Esophagus muscularis mucosa (tissue), 4 donors: ENCODE results near the gene PDHX. TPM values are rescaled to one million over a fixed set of nuclear protein-coding genes. Genes with fewer than 3 reads are reported as not detected.

Experiments used
- DNase-seq: peaks from one replicate; pipeline ENCODE4 v3.0.0-alpha.2; 2017; ENCODE audit errors: extremely low spot score
- H3K27ac ChIP-seq, 4 donors: fragments of 200-600 bp; sonication (generic); replicated peaks in 1 of 4; 1 replicate in 3 of 4; 2 replicates in 1 of 4; pipeline ENCODE4 v1.5.1; 2016 to 2019; ENCODE audit warnings: mild to moderate bottlenecking in 1 of 4
- H3K27me3 ChIP-seq, 4 donors: fragments of 200-600 bp; sonication (generic); one replicate each; pipeline versions ENCODE4 v1.5.1 to v1.6.0; 2016 to 2019
- H3K36me3 ChIP-seq, 4 donors: fragments of 200-600 bp; sonication (generic); one replicate each; pipeline ENCODE4 v1.5.1; 2016 to 2019
- H3K4me1 ChIP-seq, 4 donors: fragments of 200-600 bp; sonication (generic); one replicate each; pipeline ENCODE4 v1.5.1; 2016 to 2019
- H3K4me3 ChIP-seq, 4 donors: fragments of 200-600 bp; sonication (generic); 1 replicate in 2 of 4; 2 replicates in 2 of 4; pipeline ENCODE4 v1.5.1; 2016 to 2019; ENCODE audit warnings: mild to moderate bottlenecking in 4 of 4, moderate library complexity in 1 of 4
- H3K9me3 ChIP-seq, 4 donors: fragments of 200-600 bp; sonication (generic); 1 replicate in 3 of 4; 2 replicates in 1 of 4; pipeline ENCODE4 v1.5.1; 2016 to 2019
- EP300 ChIP-seq: sonication (generic); formaldehyde crosslinking; IDR thresholded peaks from one replicate; pipeline ENCODE4 v1.6.1; 2017; ENCODE audit warnings: antibody characterized with exemption
- POLR2A ChIP-seq: fragments of 450-650 bp; IDR thresholded peaks from one replicate; pipeline ENCODE4 v1.6.1; 2017; ENCODE audit warnings: antibody characterized with exemption, moderate library complexity, mild to moderate bottlenecking, low read depth
- POLR2AphosphoS5 ChIP-seq, 2 donors: sonication (generic); formaldehyde crosslinking; IDR thresholded peaks; one replicate each; pipeline ENCODE4 v1.6.1; 2017; ENCODE audit warnings: antibody characterized with exemption in 2 of 2
- WGBS: methylation state at CpG from one replicate; pipeline ENCODE4 v1.1.5; 2018; 5-methylcytosine and 5-hydroxymethylcytosine counted together
- intact Hi-C: fragments of 100-400 bp; cut with DNase I; formaldehyde crosslinking; loops from one replicate; pipeline ENCODE4 v1.15.1; 2023
- small RNA-seq, 3 donors: library from RNA; depleted of rRNA; stranded (forward); fragments of <200 nt; gene quantifications; one replicate each; pipeline ENCODE3, GENCODE V24; 2016
- total RNA-seq, 4 donors: library from RNA; depleted of rRNA; stranded (reverse); fragments of >200 nt; gene quantifications; one replicate each; pipeline versions ENCODE4 v1.1.0 to v1.2.1, GENCODE V29; 2016
- TF ChIP-seq, protein P1 (sequence below), 3 experiments: fragments of 200-600 bp in 2 of 3; fragments of 450-650 bp in 1 of 3; sonication (generic) in 2 of 3; IDR thresholded peaks; one replicate each; pipeline ENCODE4 v1.5.1; 2017 to 2019; ENCODE audit warnings: antibody characterized with exemption in 3 of 3, mild to moderate bottlenecking in 2 of 3, moderate library complexity in 1 of 3

PDHX gene
- total RNA-seq, 4 donors from 2014 or later, result 39.9 to 43.4 (median 42.1) TPM

DNA sequence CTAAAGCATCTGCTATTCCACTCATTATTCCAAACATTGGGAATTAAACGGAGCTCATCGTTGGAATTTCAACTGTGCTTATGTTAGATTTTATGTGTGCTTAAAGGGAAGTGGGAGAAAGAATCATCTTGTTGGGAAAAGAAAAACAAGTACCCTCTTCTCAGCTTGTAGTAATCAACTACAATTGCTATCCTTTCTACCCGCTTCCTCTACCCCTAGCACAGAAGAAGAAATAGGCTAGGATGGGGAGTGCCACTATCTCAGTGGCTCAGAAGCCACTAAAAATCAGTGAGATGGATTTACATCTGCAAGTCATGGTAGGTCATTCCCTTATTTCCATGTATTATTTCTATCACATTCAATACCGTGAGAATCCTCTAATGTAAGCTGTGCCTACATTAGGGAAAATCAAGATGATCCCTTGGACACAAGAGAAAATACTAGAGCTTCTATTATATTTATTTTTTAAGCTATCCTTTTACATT is 124.7 kb downstream of the PDHX start:
- Histone ChIP-seq H3K27me3 (no peaks in the 10 kb centered on the region), H3K9me3 (no peaks in the 10 kb centered on the region), H3K27ac (no peak overlapping the region), H3K4me3 (no peak overlapping the region), H3K36me3 (no peaks in the 10 kb centered on the region), H3K4me1 (peaks cover 3 to 21% (median 12%) of the 10 kb centered on the region in 4 donors)
- TF ChIP-seq EP300, result no peak
- no peak for TF ChIP-seq POLR2A
- TF ChIP-seq POLR2AphosphoS5 (IDR thresholded peaks at IDR 0.05), result no peak
- TF ChIP-seq, protein P1, sequence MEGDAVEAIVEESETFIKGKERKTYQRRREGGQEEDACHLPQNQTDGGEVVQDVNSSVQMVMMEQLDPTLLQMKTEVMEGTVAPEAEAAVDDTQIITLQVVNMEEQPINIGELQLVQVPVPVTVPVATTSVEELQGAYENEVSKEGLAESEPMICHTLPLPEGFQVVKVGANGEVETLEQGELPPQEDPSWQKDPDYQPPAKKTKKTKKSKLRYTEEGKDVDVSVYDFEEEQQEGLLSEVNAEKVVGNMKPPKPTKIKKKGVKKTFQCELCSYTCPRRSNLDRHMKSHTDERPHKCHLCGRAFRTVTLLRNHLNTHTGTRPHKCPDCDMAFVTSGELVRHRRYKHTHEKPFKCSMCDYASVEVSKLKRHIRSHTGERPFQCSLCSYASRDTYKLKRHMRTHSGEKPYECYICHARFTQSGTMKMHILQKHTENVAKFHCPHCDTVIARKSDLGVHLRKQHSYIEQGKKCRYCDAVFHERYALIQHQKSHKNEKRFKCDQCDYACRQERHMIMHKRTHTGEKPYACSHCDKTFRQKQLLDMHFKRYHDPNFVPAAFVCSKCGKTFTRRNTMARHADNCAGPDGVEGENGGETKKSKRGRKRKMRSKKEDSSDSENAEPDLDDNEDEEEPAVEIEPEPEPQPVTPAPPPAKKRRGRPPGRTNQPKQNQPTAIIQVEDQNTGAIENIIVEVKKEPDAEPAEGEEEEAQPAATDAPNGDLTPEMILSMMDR (IDR thresholded peaks at IDR 0.05), result no peak
- 85% methylated on average over 4 of the region's 4 CpGs for WGBS
- intact Hi-C loops, result no loop called here
- no peak for DNase-seq

DNA sequence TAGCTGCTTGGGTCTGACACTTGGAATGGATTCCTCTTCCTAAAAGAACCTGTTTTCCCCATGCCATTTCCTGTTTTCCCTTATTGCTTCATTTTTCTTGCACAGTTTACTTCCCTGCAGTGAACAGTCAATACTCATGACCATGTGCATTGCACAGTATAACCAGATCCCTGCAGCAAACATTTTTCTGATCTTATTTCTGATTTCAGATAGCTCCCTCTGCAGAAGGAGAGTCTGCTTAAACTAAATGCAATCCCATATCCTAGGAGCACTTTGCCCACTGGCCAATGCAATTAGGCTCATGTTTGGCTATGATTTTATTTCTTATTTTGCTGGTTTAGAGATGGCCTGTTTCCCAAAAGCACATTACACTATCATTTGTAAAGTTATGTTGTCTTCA is 125.8 kb downstream of the PDHX start:
- intact Hi-C loops, result no loop called here
- TF ChIP-seq POLR2A (no peak), POLR2AphosphoS5 (IDR thresholded peaks at IDR 0.05) (no peak), EP300 (no peak)
- TF ChIP-seq, protein P1 (IDR thresholded peaks at IDR 0.05), result no peak
- Histone ChIP-seq H3K4me1 (peaks cover 3 to 21% (median 12%) of the 10 kb centered on the region in 4 donors), H3K36me3 (no peaks in the 10 kb centered on the region), H3K27ac (no peak overlapping the region), H3K4me3 (no peak overlapping the region), H3K27me3 (no peaks in the 10 kb centered on the region), H3K9me3 (no peaks in the 10 kb centered on the region)
- no peak for DNase-seq

DNA sequence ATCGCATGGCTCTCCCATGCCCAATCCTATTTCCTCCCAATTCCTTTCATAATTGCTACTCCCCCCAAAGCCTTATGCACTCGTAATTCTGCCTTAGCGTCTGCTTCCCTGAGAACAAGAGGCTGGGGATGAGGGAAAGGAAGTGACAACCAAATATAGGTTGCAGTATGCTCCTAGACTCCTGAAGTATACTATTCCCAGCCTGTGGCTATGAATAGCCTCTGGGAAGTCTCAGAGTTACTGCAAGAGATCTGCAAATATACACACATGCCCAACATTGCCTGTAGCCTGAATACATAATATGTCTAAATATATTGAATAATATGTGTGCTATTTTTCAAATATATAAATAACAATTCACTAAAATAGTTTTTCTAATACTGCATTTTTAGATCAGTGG is 126.5 kb downstream of the PDHX start:
- Histone ChIP-seq H3K27me3 (no peaks in the 10 kb centered on the region), H3K4me1 (peaks cover 3 to 21% (median 12%) of the 10 kb centered on the region in 4 donors), H3K27ac (no peak overlapping the region), H3K36me3 (no peaks in the 10 kb centered on the region), H3K4me3 (no peak overlapping the region), H3K9me3 (no peaks in the 10 kb centered on the region)
- intact Hi-C loops, result no loop called here
- TF ChIP-seq, protein P1 (IDR thresholded peaks at IDR 0.05), result no peak
- TF ChIP-seq POLR2A, result no peak
- DNase-seq, result no peak
- WGBS, result 59% methylated on average over 3 of the region's 3 CpGs

DNA sequence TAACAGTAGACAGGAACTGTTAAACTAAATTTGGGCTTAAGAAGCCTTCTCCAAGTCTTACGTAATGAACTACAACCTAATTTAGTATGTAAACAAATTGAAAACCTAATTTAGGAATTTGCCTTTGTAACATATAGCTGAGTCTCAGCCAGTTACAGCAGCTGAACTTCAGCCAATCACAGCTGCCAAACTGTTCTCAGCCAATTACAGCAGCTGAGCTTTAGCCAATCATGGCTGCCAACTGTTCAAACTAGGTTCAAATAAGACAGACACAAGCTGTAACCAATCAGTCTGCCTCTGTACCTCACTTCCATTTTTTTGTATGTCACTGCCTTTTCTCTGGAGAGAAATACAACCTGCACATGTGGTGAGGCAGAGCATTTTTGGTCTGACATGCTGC is 127.5 kb downstream of the PDHX start:
- WGBS, result 61% methylated on average over 1 of the region's 1 CpG
- DNase-seq, result no peak
- Histone ChIP-seq H3K4me3 (no peak overlapping the region), H3K27me3 (no peaks in the 10 kb centered on the region), H3K4me1 (peaks cover 3 to 21% (median 12%) of the 10 kb centered on the region in 4 donors), H3K9me3 (no peaks in the 10 kb centered on the region), H3K27ac (no peak overlapping the region), H3K36me3 (no peaks in the 10 kb centered on the region)
- intact Hi-C loops, result no loop called here
- TF ChIP-seq, protein P1 (IDR thresholded peaks at IDR 0.05), result no peak
- TF ChIP-seq EP300 (no peak), POLR2A (no peak), POLR2AphosphoS5 (IDR thresholded peaks at IDR 0.05) (no peak)

DNA sequence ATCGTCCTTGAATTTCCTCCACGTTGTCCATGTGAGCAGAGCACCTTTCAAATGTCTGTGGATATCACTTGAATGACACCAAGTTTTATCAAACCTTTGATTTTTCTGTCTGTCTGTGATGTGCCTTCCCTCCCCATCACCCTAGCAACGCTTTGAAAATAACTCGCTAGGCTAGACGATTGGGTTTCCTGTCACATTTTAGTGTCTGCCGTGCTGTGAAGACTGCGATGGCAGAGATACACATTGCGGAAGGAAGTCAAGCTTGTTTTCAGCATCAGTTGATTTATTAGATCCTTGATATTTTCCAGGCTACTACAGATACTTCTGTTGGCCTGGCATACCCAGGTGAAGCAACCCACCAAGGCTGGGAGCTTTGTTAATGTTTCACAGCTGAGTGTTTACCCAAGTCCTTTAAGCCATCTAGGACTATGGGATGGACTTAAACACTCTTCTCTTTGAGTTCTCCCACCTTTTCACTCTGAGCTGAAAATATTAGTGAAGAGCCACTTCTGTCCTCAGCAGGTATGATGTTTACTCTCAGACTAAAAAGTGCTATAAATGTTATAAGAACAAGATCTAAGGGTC is 128.9 kb downstream of the PDHX start:
- Histone ChIP-seq H3K36me3 (no peaks in the 10 kb centered on the region), H3K9me3 (no peaks in the 10 kb centered on the region), H3K4me1 (peaks cover 3 to 21% (median 12%) of the 10 kb centered on the region in 4 donors), H3K4me3 (no peak overlapping the region), H3K27ac (no peak overlapping the region), H3K27me3 (no peaks in the 10 kb centered on the region)
- 68% methylated on average over 8 of the region's 8 CpGs for WGBS
- no peak for TF ChIP-seq POLR2A
- TF ChIP-seq POLR2AphosphoS5 (IDR thresholded peaks at IDR 0.05), result peak in 1 of 2 donors; percentile 17
- intact Hi-C loops, result no loop called here
- no peak for DNase-seq

Small RNAs within 50 kb of the gene (small RNA-seq; reads per million reads assigned to genes)
- gene MIR1343, result 0.17 to 0.34 (median 0.19) reads per million in 3 donors

Other genes with a start within 250 kb of the PDHX start
- gene APIP, start 239 bp upstream of the PDHX start, total RNA-seq, result 10 to 100 TPM; 30.0 to 36.9 (median 35.6) TPM
- 100 to 1,000 TPM; 212 to 292 (median 275) TPM for gene CD44, start 222.6 kb downstream of the PDHX start, total RNA-seq